Skeletal muscle cell (primary cell): Measurements from ENCODE around the gene ZIC4.

Experiments used
- DNase-seq: peaks from one replicate; pipeline ENCODE4 v3.0.0-alpha.2; 2010; ENCODE audit warnings: low read depth
- H3K4me3 ChIP-seq: 2 replicates; pipeline ENCODE4 v1.5.1; 2011; ENCODE audit warnings: low read depth, mild to moderate bottlenecking, control low read depth, low read length, moderate library complexity

Gene ZIC4

DNA sequence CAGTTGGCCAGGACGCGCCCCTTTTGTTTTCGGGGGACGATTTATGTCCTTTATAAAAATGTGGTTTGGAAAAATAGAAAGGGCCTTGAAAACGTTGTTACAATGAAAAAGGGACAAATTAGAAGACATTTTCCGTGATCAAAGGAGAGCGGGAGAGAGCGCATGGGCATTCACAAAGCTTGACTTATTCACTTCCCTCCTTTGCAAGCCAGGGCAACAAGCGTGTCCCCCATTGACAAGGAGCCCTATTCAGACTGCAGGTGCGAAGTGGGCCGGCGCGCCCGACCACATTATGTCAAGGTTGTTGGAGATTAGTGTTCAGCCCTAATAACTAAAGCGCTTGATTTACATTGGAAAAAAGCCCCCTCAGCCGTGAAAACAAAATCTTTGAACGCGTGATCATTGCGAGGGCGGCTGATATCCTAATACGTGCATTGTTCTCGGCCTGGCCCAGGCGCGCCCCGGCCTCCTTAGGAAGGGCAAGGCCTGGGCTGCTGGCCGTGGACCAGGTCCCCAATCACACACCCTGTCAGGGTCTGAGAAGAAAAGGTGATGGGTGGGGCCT is 25.9 kb downstream of the ZIC4 start:
- H3K4me3 ChIP-seq = no peak overlapping the region
- DNase-seq = no peak

DNA sequence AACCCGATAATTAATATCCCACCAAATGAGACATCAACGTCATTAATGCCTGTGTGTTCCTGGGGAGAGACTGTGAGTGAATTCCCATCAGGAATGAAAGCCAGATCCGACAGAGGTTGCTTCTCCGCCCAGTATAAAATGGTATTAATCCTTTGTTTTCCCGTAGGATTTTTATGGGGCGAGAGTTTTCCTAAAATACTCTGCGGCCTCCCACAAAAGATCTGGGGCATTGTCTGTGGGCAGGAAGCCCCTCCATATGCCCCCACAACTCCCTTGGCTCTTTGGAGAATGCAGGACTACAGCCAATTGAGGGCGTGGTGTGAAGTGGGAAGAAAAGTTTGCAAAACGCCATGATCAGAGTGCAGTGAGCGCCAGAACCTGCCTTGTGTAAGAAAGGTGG is 26.7 kb downstream of the ZIC4 start:
- DNase-seq = no peak

DNA sequence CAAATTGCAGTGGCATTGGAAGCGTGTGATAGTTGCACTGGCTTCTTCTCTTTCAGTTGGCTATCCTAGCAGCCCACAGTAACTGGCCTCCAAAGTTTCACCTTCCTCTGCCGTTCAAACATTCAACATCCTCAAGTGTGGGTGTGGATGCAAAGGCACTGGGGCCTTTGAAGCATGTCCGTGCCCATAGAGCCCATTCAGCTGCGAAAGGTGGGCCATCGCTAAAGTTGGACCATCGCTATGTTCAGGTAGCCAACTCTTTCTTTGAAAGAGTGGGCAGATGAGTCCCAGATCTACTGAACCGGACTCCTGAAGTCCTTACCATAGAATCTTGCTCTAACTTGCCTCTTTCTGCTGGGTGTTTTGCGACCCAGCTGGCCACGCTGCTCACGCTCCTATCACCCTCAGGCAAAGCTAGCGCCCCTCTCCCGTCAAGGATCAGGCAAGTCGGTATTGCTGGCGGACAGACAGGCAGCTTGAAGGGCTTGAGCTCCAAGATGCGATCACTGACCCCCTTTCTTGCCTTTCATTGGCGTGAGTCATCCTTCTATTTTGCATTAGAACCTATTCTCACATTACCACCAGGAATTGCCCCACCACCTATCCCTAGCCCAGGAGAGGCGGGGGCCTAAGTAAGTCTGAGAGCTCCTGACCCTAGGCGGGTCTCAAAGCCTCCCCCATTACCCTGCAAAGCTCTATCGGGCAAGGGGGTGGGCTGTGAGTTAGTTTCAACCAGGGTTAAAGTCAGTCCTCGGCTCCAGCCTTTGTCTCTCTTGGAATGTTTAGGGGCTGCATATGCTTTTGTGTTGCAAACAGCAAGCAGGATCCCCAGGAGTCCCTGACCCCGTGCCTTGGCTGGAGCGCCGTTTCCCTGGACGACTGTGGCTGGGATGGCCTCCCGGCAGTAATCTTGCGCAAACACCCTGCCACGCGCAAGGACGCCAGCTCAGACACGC is 28.7 kb downstream of the ZIC4 start:
- no peak overlapping the region for H3K4me3 ChIP-seq
- DNase-seq = no peak

More for the DNA sequence above, 26.7 kb downstream of the ZIC4 start:
- no peak overlapping the region for H3K4me3 ChIP-seq

DNA sequence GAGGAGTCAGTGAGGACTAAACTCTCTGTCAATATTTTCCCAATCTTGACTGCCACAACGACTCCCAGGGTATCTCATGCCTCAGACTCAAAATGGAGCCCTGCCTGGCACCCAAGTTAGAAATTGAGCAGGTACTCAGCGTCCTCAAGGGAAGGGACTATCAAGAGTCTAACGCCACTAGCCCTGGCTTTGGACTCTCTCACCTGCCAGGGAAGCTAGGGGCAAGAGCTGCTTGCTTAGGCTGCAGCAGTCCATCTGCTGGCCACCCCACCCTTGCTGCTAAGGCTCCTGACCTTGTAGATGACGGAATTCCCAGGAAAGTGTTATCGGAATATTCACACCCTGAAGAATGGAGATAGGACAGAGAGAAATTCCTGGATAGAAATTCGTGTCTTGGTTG is 33.0 kb downstream of the ZIC4 start:
- no peak overlapping the region for H3K4me3 ChIP-seq
- no peak for DNase-seq

DNA sequence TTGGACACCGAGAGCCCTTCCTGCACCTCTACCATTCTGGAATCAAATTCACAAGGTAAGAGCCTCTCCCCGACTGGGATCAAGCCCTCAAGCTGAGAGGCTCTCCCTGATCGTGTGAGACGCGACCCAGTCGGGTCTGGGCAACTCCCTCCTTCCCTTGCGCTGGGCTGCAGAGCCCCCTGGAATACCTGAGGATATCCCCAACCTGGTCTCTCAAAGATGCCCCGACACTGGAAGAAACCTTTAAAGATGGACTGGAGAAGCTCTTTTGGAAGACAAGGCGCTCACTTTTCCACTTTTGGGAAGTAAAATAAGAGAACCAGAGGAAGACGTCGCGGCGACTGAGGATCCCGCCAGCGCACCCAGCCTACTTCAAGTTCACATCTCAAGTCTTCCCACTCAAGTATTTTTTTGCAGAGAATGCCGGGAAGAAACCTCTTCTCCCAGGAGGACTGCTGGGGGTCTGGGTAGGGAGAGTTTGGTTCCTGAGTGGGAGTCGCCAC is 33.8 kb downstream of the ZIC4 start:
- no peak for DNase-seq
- no peak overlapping the region for H3K4me3 ChIP-seq

DNA sequence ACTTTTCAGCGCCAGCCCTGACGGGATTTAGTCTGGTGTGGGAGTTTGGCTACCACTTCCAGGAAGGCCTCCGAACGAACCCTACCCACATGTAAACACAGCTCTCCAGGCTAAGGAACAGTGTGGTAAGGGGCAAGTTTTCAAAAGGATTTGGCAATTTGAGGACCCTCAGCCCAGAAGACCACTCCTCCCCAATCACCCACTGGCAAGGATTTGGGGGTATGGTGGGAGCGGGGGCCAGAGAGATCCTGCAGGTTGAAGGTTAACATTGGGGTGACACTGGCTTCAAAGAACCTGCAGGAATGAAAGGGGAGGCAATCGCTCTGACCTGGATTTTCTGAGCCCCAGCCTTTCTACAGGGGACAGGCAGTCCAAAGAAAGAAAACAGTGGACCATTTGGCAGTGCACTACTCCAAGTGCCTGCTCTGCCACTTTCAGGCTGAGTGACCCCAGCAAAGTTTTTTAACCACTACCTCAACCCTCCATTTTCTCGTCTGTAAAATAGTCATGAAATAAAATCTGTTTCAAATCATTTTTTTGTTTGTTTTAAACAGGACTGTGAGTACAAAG is 34.5 kb downstream of the ZIC4 start:
- no peak overlapping the region for H3K4me3 ChIP-seq
- DNase-seq = no peak

DNA sequence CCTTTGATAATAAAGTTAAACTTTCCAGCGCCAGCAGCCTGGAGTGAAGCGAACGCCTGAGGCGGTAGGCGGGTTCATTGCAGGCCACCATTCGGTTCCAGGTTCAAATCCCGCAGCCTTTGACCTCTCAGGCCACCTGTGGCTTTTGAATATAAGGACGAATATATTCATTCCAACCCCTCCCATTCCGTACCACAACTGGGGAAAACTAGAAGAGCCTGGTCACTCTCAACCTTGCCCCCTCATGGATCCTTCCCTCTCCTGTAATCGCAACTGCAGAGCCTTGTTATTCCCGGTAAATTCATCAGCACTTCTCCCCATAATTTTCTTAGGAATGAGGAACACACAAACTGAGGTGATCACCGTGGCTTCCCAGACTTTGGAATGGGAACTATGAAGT is 35.2 kb downstream of the ZIC4 start:
- no peak overlapping the region for H3K4me3 ChIP-seq
- no peak for DNase-seq

DNA sequence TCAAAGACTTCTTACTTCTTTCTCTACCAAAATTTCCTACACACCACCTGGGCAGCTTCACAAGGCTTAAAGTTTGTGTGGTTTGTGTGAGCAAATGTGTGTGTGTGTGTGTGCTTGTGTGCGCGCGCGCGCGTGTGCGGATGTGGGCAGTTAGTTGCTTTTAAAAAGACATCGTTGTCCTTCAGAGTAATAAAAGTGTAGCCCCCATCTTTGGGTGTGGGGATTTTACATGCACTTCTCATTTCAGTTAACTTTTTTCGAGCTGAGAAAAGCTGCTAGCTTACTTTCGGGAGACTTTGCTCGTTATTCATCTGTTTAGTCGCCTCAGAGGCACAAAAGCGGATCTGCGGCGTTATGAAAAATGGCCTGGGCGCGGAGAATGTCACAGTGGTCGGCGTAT is 36.0 kb downstream of the ZIC4 start:
- no peak overlapping the region for H3K4me3 ChIP-seq
- no peak for DNase-seq

DNA sequence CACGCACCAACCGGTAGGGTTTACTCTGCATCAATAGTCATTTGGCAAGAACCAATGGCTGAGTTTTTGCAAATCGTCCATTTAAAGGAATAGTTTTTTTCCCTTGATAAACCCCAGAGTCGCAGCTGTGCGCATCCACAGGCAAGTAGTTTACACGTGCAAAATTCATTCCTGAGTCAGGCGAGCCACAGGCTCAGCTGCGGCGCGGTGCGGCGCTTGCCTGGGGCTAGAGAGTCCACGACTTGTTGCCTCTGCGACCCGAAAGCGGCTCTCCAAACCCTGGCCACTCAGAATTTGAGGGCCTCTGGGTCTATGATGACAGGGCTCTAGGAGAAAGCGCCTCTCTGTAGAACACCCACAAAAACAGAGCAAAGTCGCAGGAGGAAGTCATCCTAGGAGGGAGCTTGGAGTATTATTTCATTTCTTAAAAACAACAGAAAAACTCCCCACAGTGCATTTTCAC is 36.7 kb downstream of the ZIC4 start:
- no peak overlapping the region for H3K4me3 ChIP-seq
- DNase-seq = no peak

DNA sequence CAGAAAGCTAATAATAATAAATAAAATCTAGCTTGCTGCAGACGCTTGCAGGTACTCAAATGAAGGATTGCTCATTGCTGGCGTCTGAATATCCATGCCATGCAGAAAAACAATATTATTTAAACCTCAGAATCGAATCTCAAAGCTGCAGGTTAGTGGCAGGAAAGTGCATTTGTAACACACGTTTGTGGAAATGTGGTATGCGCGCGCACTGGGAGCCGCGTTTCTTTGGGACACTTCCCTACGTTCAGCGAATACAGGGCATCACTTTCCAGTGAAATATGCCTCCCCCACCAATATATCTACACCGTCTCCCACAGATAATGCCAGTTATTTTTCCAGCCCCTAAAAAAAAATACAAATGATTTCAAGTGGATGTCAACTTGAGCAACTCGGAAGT is 37.1 kb downstream of the ZIC4 start:
- no peak overlapping the region for H3K4me3 ChIP-seq
- DNase-seq = no peak

DNA sequence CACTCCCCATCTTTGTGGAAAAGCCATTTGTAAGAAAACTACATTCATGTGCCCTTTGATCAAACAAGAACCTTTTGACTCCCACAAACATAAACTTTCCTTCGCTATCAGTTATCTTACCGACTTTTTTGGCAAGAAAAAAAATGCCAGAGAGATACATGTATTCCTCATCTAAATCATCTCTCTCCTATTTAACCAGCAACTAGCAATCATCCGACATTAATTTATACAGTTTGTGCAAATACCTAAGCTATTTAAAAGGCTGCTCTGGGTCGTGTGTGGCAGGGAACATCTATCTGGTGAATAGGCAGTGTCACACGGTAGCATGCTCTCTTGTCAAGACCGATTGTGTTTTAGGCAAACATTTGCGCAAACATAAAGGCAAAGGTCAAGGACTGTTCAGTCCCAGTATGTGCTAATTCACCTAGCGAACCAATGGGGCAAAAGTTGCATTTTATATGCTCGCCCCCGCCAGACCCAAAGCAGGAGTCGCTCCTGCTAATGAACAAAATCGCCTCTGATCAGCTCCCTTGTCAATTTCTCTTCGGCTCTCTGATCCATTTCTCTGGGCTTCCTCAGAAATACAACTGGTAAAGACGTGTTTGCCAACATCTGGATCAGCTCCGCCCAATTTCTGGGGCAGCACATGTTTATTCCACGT is 37.7 kb downstream of the ZIC4 start:
- DNase-seq = no peak
- no peak overlapping the region for H3K4me3 ChIP-seq

DNA sequence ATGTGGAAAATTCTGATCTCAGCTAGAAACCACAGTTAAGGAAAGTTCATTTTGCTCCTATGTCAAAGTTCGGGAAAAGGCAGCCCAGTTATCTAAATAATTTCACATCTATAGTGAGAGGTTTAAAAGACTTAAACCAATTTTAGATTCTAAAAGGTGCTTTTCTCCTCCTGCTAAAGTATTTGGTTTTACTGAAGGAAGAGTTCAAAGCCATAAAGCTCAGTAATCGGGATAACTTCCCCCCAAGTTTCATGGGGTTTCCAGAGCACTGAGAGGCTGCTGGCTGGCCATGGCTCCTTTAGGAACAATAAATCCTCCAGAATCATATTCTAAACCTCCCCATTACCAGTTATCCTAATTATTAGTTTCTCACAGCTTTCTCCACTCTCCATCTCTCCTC is 38.2 kb downstream of the ZIC4 start:
- no peak overlapping the region for H3K4me3 ChIP-seq
- no peak for DNase-seq

DNA sequence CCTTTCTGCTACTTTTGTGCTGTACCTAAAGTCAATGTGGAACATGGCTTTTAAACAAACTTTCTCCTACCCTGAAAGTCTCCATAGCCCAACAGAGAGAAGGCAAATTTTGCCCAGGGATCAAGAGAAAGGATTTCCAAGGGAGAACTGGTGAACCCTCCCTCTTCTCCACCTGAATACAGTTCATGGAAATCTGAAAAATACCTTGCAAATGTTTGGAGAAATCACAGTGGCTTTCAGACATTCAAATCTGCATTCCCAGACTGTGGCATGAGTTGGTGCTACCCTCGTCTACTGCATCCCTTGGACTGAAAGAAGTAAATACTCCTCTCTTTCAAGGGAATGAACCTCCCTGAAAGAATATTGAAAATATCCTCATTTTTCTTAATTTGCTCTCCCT is 38.7 kb downstream of the ZIC4 start:
- H3K4me3 ChIP-seq = no peak overlapping the region
- DNase-seq = no peak

DNA sequence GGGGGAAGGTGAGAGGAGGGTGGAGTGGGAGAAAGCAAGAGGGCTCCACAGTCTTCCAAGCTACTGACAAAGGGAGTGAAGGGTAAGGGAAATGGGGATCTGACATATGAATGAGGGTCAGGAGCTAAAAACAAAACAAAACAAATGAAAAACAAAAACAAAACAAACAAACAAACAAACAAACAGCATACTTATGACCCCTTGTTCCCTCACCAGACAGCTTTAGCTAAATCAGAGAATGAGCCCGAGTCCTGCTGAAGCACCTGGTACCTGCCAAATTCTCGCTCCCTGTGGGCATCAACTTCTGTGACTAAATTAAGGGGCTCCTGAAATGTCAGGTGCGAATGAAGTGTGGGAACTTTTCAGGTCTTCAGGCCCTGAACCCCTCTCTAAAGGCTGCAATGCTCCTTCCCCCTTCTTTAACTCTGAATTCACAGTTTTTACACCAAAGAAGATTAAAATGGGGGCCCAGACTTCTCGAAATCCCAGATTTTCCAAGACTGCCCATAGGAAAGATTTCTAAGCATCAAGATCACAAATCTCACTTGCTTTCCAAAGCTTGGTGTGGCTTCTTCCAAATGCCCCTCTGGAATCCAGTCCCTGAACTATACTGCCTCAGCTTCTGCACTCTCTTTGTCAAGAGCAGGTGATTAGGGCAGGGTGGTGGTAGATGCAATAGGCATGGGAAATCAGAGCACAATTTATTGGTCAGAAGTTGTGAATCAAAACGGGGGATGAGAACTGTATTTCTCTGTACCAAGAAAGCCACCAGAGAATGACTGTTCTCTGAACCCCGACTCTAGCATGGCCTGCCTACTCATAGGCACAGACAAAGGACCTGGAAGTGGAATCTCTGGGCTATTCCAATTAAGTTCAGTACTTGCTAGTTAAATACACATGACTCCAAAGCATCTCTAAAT is 40.9 kb downstream of the ZIC4 start:
- no peak overlapping the region for H3K4me3 ChIP-seq
- no peak for DNase-seq

DNA sequence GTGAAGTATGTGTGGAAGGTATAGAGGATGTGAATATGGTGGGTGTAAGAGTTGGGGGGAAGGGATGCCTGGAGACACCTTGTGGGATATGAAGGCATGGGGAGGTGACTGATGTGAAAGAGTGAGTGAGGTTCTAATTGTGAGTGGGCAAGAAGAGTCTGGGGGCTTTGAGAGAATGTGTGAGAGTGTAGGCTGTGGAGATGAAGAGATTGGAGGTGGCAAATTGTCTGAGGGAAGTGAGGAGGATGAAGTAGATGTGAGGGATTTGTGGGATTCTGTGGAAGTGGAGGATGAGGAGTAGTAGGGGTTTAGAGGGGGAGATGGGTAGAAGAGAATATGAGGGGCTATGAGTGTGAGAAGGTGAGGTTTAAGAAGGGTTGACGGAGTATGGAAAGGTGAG is 41.6 kb downstream of the ZIC4 start:
- DNase-seq = no peak
- H3K4me3 ChIP-seq = no peak overlapping the region

DNA sequence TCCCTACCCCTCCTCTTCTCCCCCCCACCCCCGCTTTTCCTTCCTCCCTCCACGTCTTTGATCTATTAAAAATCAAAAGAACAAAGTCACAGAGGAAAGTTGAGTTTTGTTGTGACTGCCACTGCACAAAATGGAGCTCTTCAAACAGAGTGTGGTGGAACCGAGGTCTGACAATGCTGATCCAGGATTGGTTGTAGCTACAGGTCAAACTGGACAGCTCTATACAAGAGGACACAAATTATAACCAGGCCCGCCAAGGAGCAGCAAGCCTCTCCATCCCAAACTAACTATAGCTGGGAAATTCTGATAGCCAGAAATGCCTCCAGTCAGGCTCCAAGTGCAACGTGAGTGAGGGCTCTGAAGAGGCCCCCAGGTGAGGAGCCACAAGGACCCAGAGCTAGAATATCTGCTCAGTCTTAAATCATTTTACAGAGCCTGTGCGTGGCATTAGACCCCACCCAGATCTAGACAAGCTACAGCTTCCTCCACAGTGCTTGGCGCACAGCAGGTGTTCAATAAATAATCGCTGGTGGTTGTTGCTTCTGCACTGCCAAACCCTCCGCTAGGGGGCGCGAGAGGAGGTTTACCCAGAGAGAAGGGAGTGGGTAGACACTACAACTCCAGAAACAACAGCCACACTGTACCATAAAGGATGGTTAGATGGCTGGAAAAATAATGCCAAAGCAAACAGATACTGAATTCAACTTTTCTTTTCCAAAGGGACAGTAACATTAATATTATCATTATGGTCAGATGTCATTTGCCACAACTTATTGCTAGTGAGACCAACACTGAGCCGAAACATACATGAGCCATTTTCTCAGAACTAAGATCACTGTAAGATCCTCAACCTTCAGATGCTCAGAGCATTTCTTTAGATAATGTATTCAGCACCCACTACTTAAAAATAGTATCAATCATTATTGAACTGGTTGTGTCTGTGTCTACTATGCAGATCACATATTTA is 44.6 kb downstream of the ZIC4 start:
- H3K4me3 ChIP-seq = no peak overlapping the region
- DNase-seq = no peak

DNA sequence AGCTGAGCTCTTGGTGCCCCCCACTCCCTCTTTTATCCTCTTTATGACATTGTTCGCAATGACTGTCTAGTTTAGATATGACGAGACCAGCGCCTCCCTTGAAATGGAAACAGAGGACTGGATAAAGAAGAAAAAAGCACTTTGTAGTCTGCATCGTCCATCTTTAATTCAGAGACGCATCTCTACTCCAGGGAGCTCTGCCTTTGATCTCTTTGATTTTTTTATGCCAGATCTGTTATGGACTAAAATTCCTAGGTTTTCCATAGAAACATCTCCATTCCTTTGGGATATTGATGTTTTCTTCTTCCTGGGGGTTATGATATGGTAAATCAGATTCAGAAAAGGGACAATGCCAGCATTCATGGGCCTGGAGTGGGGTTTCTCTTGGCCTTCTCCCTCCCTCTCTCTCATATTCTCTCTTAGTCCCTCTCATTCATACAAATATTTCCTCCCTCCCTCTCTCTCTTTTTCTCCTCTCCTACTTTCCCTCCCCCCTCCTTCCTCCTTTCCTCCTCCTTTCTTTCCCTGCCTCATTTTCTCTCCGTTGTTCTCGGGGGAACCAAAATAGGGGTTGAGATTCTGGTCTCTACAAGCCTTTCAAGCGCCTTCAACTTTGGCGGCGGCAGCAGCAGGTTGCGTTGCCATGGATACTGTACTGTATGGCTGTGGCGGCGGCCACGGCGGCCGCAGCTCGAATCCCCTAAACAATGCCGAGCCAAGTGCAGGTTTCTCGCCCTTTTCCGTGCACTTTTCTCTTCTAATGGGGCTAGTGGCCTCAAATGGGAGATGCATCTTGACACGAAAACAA is 45.5 kb downstream of the ZIC4 start:
- no peak for DNase-seq
- H3K4me3 ChIP-seq = no peak overlapping the region
